RKO (cell line): Measurements from ENCODE around the gene ABHD13.
"Not testable (repeated sequence)": the region's sequence is repeated elsewhere in the genome, so short reads cannot be mapped to it uniquely, and the experiment has no call there.

Source experiments
- DNase-seq: peaks from one replicate; pipeline ENCODE4 v3.0.0-alpha.2; 2016; ENCODE audit warnings: low spot score

Gene ABHD13

DNA sequence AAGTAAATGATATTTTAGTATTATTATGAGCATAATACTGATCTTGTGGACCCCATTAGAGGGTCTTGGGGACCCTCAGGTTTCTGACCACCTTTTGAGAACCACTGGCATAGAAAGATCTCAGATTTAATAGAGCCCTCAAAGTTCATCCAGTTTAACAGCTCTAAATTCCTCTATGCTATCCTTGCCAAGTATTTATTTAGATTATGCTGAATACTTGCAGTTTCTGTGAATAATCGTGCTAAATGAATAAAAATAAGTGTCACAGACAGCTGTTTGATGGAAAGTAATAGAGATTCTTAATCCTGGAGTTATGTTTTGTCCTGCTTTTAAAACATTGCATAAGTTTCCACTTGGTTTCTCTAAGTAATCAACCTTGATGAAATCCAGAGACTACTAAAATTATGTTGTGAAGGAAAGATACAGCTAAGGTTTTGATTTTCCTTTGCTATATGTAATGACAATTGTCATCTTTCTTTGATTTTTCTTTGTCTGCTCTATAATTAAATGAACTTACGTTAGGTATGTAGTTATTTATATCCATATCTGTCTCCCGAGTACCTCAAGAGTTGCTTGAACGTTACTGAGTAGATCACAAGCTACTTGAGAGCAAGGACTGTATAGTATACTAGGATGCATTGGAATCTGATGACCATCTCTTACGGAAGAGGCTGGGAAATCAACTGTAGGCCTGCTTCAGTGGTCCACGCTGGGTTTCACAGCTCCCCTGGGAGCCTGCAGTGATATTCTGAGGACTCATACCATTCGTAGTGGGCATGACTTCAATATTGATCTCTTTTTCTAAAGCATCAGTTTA, 5.7 kb downstream of the ABHD13 start:
- no peak for DNase-seq

DNA sequence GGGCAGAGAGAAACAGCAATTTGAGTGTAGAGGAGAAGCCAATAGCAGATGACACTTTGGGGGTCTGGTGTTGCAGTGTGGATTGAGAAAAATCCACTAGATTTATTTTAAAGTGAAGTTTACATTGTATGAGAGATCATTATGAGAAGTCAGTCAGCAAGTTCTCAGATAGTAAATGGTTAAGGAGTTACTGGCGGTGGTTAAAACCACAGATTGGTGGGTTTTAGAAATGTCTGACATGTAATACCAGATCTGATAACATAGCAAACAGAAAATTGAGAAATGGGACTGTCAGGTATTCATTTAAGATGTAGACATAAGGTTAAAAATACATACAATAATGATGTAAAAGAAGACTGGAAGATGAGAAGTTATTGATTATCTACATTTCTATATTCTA, 7.2 kb downstream of the ABHD13 start:
- DNase-seq: no peak

DNA sequence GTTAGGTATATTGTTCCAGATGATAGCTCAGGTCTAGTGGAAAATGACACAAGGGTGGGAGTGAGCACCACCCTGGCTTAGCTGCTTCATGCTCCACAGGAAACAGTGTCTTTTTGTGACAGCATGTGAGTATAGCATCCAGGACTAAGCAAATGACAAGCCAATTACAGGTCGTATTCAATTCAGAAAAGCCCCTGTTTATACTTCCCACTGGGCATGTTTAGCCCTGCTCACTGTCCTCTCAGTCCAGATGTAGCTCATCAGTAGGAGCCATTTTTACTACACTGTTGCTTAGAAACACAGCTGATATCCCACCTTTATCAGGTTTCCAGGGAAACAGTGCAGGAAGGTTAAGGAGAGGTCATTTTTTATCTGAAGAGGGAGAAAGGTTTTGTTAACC, 8.0 kb downstream of the ABHD13 start:
- DNase-seq: no peak

DNA sequence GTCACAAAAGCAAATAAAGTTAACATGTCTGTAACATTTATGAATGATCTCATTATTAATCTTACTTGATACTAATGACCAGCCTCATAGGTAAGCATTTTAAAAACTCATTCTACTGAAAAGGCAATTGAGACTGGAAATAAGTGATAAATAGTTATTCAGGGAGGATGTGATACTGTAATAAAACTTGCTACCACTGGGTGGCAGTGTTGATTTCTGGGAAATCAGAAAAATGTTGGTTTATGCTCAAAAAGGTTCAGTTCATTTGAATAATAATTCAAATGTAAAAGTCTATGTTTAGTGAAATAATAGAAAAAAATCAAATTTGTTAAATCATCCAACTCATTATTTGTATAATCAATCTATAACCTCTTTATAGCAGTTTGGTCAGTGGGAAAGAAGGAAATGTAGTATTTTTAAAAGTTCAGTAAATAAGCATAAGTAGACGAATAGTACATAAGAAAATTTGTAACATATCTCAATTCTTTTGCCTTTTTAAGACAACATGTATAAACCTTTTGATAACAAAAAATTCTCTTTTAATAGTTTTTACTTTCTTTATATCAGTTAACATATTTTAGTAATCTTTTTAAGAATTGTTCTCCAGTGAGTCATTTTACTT, 9.6 kb downstream of the ABHD13 start:
- DNase-seq: peak; percentile 60

DNA sequence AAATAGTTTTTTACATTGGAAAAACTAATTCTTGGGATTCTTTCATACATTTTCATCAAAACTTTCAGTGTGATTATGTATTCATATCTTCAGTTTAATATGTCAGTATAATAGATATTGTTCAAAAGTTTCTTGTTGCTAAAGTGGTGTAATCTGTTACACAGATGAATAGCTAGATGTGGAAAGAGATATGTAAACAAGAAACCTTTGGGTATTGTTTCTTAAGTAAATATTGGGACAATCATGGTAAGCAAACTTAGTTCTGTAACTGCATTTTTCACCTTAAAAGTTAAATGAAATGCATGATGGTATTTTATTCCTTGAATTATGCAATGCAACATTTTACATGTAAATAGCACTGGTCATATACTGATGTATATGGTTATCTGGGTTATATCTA, 12.2 kb downstream of the ABHD13 start:
- DNase-seq: no peak

DNA sequence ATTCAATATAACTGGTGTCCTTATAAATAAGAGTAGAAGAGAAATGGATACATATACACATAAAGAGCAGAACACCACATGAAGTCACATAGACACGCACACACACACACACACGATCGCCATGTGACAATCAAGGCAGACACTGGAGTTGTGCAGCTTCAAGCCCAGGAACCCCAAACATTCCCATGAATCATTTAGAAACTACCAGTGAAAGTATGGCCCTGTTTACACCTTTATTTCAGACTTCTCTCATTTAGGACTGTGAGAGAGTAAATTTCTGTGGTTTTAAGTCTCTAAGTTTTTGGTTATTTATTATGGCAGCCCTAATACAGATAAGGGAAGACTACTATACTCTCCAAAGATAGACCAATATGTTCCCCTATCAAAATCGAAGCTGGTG, 31.0 kb downstream of the ABHD13 start:
- no peak for DNase-seq

DNA sequence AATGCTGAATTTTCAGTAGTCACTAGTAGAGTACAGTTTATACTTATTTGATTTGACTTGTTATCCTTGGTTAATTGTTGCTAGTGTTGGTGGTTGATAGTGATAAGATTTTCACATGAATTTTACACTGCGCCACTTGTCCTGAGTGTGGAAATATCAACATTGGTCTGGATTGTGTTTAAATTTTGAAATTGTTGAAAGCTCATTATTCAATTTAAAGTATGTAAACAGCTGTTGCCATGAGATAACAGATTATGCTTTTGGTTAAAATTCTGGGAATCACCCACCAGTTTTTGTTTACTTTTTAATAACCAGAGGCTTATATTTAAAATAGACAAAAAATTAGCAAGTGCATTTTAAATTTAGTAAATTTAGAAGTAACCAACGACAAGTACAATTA, 39.1 kb downstream of the ABHD13 start:
- no peak for DNase-seq

DNA sequence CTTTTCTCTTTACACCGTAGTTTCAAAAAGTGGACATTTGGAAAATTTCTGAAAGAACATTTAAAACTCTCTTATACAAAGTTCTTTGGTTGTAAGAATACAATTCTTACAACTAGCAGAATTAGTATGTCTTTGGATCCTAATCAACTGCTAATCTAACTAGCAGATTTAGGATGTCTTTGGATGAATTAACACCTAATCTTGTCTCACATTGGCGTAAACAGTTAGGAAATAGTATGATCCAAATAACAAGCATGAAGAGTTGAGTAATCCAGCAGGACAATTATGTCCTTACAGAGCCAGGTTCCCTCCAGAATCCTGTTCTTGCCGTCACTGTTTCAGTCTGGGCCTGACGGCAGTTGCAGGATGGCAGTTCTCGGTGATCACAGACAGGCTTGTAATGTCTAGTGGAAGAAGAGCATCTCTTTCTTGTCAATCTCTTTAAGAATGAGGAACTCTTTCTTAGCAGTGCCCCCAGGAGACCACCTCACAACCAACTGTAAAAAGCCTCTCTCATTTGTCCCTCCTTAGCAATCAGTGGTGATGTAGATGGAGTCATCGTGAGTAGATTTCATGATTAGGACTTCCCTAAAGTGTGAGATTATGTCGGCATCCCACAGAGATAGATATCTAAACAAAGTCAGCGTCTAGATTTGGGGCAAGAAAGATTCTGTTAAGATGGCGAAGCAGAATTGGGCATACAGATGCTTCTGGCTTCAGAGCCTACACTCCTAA, 45.6 kb downstream of the ABHD13 start:
- DNase-seq: no peak

DNA sequence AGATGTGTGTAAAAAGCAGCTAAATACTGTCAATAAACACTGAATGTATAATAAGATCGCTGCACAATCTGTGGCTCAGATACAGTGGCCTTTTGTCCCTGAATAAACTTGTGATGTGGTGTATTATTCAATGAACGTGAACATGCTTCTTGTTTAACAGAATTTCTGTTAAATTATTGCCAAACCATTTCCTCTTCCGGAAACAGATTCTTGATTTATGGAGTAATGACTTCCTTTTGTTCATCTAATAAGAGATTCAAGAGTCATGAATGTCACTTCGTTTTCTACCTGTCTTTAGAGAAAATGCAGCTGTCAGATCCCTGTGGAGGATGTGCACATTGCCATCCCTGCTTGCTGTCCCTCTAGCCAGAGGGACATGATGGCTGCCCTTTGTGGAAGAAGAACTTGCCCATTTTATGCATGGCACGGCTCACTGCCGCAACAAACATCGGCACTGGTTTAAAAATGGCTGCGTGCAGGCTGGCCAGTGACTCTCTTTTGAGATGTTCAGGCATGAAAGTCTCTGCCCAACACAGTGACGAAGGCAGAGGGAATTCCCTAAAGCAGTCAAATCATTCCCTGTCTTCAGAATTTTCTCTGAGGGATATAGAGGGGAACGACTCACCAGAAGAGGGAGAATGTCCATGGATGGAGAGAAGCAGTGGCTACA, 48.3 kb downstream of the ABHD13 start:
- no peak for DNase-seq

DNA sequence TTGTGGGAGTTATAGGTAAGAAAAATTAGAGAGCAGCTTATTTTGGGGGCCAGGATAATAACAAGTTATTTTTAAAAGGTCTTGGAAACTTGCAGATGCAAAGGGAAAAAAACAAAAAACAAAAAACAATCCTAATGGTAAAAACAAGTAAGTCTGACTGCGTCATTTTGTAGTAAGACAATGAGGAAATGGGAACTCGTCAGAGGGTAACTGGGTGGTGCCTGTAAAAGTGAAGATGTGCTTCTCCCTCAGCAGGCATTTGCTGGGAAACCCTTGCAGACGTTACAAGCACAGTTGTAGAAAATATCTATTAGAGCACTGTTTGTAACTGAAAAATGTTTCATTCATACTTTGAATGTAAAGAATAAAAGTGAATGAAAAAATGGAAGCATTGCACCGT, 49.2 kb downstream of the ABHD13 start:
- no peak for DNase-seq

DNA sequence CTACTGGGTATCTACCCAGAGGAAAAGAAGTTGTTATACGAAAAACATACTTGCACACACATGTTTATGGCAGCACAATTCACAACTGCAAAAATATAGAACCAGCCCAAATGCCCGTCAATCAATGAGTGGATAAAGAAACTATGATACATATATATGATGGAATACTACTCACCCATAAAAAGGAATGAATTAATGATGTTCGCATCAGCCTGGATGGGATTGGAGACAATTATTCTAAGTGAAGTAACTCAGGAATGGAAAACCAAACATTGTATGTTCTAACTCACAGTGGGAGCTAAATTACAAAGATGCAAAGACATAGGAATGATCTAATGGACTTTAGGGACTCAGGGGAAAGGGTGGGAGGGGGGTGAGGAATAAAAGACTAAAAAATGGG, 49.7 kb downstream of the ABHD13 start:
- DNase-seq: not testable (repeated sequence)

DNA sequence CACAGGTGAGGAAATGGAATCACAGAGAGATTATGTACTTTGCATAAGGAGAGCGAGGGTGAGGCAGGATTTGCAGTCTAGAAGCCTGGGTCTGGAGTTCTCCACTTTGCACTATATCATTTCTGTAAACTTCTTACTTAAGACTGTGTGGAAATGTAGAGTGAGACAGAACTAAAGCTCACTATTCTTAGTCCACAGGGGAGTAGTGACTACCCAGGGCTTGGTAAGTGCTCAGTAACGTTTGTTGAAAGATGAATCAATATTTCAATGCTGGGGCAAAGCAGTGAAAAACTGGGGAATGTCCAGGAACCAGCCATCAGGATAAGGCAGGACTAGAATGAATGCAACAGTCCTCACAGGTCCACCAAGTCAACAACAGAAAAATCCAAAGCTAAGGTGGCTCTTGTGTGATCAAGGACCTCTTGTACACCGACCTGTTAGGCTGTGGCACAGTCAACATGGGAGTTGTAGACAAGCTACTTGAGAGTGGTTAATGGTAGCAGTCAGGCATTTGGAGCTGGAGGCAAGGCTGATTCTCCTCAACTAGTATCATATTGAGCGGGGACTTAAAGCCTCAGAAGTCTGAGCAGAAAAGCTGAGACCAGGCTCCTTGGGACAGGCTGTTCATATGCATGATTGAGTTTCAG, 50.4 kb downstream of the ABHD13 start:
- no peak for DNase-seq

DNA sequence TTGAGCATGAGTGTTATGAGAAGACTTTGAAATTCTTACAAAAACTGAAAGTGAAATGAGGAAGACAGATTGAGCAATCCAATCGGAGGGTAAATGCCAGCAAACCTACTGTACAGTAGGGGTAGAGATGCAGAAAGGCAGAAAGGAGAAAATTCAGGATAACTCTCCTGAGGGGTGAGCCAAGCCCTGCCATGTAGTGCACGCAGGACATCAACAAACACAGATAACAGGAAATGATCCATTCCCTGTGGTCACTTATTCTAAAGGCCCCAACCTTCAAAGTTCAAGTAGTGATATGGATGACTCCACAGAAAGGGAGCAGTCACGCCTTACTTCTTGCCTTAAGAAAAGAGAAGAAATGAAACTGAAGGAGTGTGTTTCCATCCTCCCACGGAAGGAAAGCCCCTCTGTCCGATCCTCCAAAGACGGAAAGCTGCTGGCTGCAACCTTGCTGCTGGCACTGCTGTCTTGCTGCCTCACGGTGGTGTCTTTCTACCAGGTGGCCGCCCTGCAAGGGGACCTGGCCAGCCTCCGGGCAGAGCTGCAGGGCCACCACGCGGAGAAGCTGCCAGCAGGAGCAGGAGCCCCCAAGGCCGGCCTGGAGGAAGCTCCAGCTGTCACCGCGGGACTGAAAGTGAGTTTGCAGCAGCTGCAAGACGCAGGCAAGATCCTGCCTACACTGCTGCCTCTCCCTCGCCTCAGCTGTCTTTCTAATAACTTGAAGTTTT, 51.6 kb downstream of the ABHD13 start, which contains the start of gene TNFSF13B:
Gene TNFSF13B, plus strand, starts transcription at position 118 of the 728 bp plus-strand sequence. Its CDS starts 178 bp downstream, at position 296.
- DNase-seq: no peak

DNA sequence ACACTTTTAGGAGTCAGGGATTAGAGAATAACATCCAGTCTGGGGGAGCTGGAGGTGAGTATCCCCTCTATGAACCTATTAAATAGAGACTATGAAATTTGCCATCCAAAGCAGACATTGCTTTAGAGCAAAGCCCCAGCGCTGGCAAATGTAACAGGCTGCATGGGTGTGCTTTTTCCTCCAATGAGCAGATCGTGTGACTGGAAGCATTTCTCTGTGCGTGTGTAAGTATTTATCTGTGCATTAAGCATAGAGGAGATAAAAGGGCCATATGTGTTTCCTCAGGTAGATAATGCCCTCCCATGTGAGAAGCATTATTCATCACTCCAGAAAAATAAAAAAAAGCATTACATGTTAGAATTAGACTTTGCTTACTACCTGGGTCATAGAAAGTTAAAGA, 52.2 kb downstream of the ABHD13 start:
- DNase-seq: no peak

DNA sequence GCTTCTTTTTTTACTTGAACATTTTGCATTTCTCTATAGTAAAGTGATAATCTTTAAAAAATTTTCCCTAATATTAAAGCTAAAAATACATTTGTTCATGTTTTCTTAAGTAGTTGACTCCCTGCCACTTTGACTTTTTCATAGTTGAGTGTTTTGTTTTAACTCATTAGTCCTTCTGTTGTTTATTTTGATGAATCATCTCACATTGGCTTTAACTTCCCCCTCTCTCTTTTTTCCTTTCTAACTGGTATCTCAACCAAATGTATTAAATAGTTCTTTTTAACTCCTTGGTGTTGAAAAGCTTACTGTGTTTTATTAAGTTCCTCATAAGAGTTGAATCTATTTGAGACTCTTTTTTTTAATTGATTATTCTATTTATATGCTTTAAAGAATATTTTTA, 54.1 kb downstream of the ABHD13 start:
- no peak for DNase-seq

DNA sequence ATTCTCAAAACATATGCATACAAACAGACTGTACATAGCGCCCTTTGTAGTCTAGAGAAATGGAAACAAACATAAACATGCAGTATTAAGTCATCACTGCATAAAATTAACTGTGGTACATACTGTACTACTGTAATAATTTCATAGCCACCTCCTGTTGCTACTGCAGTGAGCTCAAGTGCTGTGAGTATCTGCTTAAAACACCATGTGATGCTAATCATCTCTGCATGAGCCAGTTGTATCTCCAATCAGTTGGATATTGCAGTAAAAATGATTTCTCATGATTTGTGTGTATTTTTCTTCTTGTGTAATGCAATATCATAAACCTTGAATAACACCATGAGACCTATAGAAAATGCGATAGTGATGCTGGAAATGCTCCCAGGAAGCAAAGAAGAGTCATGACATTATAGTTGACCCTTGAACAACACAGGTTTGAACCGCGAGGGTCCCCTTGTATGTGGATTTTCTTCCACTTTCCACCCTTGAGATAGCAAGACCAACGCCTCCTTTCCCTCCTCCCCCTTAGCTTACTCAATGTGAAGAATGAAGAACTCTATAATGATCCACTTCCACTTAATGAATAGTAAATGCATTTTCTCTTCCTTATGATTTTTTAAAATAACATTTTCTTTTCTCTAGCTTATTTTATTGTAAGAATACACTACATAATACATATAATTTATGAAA, 55.4 kb downstream of the ABHD13 start:
- DNase-seq: no peak

DNA sequence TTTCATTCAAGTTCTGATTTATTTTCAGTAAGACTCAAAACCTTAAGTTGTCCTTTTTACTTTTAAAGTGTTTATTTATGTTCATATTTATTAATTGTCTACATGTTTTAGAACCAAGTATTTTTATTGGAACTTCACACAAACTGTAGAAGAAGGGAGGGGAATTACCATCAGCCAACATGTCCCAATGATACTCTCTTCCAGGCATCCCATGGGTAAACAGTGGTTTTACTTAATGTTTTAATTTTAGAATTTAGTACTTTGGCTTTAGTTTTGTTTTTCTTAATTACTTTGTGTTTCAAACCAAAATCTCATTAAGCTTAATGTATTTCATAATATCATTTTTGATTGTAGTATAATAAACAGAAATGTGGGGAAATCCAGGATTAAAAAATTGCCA, 56.5 kb downstream of the ABHD13 start:
- DNase-seq: no peak

DNA sequence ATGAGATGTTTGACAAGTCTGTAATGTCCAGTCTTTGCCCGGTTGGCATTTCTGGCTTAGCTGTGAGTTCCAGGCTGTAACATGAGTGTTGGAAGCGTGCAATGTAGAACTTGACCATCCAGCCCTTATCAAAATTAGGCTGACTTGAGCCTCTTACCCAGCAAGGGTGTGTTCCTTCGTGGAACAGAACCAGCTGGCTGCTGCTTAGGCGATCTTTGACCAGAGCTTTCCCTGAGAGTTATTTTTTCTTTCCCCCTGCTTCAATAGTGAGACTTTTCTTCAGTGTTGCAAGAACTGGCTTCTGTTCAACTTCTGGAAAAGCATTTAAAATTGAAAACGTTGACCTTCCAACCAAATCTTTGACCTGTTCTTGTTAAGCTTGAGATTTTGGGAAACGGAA, 57.9 kb downstream of the ABHD13 start:
- no peak for DNase-seq

DNA sequence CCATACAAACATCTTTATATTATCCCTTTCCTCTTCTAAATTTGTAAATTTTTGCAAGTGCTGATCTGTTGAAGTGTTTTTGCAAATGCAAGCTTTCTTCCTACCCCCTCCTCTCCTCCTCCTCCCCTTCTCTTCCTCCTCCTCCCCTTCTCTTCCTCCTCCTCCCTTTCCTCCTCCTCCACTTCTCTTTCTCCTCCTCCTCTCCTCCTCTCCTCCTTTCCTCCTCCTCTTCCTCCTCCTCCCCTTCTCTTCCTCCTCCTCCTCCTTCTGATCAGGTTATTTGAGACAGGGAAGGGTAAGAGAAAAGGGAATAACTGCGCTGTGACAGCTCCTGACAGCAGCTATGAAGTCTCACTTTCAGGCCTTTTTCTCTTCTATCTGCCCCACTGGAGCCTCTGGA, 60.3 kb downstream of the ABHD13 start:
- DNase-seq: no peak

DNA sequence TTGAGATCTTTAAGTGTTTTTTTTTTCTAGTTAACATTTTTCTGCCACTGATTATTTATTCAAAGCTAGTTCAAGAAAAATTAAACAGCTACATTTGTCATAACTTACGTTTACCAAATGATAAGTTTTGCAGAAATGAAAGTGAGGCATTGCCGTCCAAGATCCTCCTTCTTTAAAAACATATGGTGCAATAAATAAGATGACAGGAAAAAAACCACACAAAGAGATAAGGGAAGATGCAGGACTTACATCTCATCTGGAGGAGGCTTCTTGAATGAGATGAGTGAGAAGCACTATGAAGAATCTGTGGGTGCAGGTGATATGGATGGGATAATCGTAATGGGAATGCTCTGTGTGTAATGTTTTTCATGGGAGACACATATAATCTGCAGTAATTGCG, 63.7 kb downstream of the ABHD13 start:
- DNase-seq: no peak

DNA sequence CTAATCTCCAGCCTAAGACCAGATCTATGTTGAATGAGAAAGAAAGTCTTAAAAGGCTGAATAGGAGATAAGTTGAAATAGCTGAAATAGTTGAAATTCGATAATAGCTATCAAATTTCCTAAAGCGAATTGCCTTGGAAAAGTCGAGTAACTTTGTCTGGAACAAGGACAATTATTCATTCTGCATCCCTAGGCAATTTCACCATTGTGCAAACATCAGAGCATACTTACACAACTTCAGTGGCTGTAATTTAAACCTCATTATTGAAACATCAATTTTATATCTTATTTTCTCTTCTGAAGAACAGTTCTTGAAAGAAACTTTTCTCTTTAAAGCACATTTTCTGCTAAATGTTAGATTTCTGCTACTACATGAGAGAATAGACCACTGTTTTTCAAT, 64.9 kb downstream of the ABHD13 start:
- no peak for DNase-seq
